Measurements from ENCODE around the gene MOB3B. TPM values are rescaled to one million over a fixed set of nuclear protein-coding genes. Genes with fewer than 3 reads are reported as not detected.

The MOB3B gene
- total and polyA plus RNA-seq, 2 of the 13 experiments (the other 11 are each of a cell fraction or from before 2014, with no cell fraction given), result 0.03 to 0.09 TPM

DNA sequence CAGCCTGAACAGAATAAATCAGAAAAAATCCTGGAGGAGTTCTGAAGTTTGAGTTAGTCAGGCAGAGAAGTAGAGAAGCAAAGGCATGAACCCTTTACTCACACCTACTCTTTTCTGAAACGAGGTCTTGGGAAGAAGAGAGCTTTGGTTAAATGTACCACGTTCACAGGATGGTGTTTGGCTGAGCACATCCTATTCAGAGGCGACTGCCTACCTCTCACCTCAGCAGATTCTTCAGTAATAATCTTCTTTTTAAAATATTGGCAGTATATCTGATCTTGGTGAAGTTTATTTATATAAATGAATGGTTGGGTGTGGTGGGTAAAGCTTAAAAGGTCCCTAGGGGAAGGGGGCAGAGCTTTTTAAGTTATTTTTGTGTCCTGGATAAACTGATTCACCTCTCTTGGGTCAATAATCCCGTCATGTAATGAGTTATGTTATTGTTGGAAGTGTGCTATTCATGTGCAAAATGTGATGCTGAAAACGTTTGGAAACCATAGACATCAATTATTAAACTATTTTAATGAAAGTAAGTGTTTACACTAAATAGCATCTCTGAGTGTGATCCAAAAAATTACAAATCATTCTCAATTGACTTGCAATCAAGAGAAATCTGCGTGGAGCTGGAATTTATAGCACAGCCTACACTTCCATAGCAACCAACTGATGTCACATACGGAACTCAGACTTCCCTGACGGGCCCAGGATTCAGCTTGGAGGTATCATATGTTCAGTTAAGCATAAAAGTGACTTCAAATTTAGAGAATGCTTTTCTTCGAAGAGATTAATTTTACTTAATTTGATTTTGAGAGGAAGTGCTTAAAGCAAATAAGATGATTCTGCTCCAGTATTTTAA lies 138.3 kb downstream of the MOB3B start (continued):
- TF ChIP-seq, protein P1, sequence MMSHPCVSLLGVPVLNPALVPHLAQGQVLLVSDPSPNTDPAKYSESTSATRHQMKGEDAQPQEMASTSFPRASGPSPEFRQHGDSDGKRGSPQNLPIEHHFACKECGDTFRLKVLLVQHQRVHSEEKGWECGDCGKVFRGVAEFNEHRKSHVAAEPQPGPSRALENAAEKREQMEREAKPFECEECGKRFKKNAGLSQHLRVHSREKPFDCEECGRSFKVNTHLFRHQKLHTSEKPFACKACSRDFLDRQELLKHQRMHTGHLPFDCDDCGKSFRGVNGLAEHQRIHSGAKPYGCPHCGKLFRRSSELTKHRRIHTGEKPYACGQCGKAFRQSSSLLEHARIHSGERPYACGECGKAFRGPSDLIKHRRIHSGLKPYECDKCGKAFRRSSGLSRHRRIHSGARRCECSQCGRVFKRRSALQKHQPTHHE (CRISPR knock-in tag; IDR thresholded peaks at IDR 0.05; ENCODE audit: borderline replicate concordance), result no peak
- TF ChIP-seq ZNF772 (CRISPR knock-in tag; IDR thresholded peaks at IDR 0.05) (no peak), ZNF225 (CRISPR knock-in tag; IDR thresholded peaks at IDR 0.05) (no peak), ZNF235 (CRISPR knock-in tag; IDR thresholded peaks at IDR 0.05; ENCODE audit: borderline replicate concordance) (no peak)

- H3K27ac ChIP-seq (ENCODE audit: extremely low read length, insufficient read depth, low read length), result no peak overlapping the region
- CTCF ChIA-PET (ENCODE audit: low intra/inter-chr PET ratio, low total read pairs), result no interaction called here
- POLR2A ChIA-PET, result no interaction called here
- 6% methylated on average over 2 of the region's 2 CpGs for WGBS (ENCODE audit: low lambda C conversion rate)
- peaks cover 0 to 4% of the 10 kb centered on the region in 2 experiments; a peak in 1 of 5 replicates for H3K27me3 ChIP-seq (ENCODE audit: control insufficient read depth in 1 of 2, insufficient read depth in 2 of 2, low read length in 2 of 2)
- no peak overlapping the region for H3K4me3 ChIP-seq (replicated peaks in 1 of 3; ENCODE audit: insufficient read depth in 1 of 3, low read depth in 2 of 3, low read length in 3 of 3)
- ATAC-seq (no peak), FAIRE-seq (no peak), DNase-seq (ENCODE audit: low spot score) (no peak)
- H4K20me1 ChIP-seq (ENCODE audit: insufficient read depth, low read length), result no peaks in the 10 kb centered on the region
- H3K9ac ChIP-seq (ENCODE audit: insufficient read depth, low read depth, low read length), result no peak overlapping the region
- TF ChIP-seq NFKB2 (CRISPR knock-in tag; IDR thresholded peaks at IDR 0.05; ENCODE audit: borderline replicate concordance) (no peak), ZNF138 (CRISPR knock-in tag; IDR thresholded peaks at IDR 0.05; ENCODE audit: low read depth) (no peak), MXD4 (CRISPR knock-in tag; IDR thresholded peaks at IDR 0.05) (no peak)
- TF ChIP-seq, protein P2, sequence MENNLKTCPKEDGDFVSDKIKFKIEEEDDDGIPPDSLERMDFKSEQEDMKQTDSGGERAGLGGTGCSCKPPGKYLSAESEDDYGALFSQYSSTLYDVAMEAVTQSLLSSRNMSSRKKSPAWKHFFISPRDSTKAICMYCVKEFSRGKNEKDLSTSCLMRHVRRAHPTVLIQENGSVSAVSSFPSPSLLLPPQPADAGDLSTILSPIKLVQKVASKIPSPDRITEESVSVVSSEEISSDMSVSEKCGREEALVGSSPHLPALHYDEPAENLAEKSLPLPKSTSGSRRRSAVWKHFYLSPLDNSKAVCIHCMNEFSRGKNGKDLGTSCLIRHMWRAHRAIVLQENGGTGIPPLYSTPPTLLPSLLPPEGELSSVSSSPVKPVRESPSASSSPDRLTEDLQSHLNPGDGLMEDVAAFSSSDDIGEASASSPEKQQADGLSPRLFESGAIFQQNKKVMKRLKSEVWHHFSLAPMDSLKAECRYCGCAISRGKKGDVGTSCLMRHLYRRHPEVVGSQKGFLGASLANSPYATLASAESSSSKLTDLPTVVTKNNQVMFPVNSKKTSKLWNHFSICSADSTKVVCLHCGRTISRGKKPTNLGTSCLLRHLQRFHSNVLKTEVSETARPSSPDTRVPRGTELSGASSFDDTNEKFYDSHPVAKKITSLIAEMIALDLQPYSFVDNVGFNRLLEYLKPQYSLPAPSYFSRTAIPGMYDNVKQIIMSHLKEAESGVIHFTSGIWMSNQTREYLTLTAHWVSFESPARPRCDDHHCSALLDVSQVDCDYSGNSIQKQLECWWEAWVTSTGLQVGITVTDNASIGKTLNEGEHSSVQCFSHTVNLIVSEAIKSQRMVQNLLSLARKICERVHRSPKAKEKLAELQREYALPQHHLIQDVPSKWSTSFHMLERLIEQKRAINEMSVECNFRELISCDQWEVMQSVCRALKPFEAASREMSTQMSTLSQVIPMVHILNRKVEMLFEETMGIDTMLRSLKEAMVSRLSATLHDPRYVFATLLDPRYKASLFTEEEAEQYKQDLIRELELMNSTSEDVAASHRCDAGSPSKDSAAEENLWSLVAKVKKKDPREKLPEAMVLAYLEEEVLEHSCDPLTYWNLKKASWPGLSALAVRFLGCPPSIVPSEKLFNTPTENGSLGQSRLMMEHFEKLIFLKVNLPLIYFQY (CRISPR knock-in tag; IDR thresholded peaks at IDR 0.05; ENCODE audit: borderline replicate concordance), result no peak
- in situ Hi-C loops (cut with HindIII; ENCODE audit: extremely low pct_ligation_motif_present, low pct_unique_long_range_greater_than_20kb) (no loop called here), intact Hi-C loops (cut with micrococcal nuclease; ENCODE audit: unreplicated experiment) (no loop called here)
- no peak overlapping the region for H3K4me2 ChIP-seq (ENCODE audit: low read depth, low read length)
- H2AFZ ChIP-seq (ENCODE audit: low read length), result no peak overlapping the region
- H3K4me1 ChIP-seq (ENCODE audit: insufficient read depth, low read length), result no peaks in the 10 kb centered on the region
- BruUV-seq (replicated peaks), result no TSS peak
- no peaks in the 10 kb centered on the region for H3K36me3 ChIP-seq (replicated peaks in 1 of 2; ENCODE audit: control insufficient read depth in 1 of 2, insufficient read depth in 2 of 2, low read length in 2 of 2)
- no peaks in the 10 kb centered on the region for H3K9me3 ChIP-seq (ENCODE audit: low read length)
- H3K79me2 ChIP-seq (ENCODE audit: insufficient read depth, low read length), result no peaks in the 10 kb centered on the region
Measured at GRCh38 chr9:27388150-27388549, 141.5 kb downstream of the MOB3B start.

Data from HepG2 (cell line).